Activated naive CD4-positive, alpha-beta T cell treated with anti-CD3 and anti-CD28 coated beads, Interleukin-2, amount 50 U/mL, for 16 hours (primary cell): ENCODE data around the gene MAGI1.

Source experiments
- DNase-seq: peaks from one replicate; pipeline ENCODE4 v3.0.0-alpha.2; 2020

MAGI1 gene

GRCh38 chr3:65379223-65379622 is 659.5 kb downstream of the MAGI1 start:
- DNase-seq, result no peak

- DNase-seq, result no peak
These were observed 661.1 kb downstream of the MAGI1 start for GRCh38 chr3:65377637-65378036.

- DNase-seq, result no peak
These were observed 662.3 kb downstream of the MAGI1 start for GRCh38 chr3:65376426-65376825.

GRCh38 chr3:65371053-65371452 is 667.7 kb downstream of the MAGI1 start:
- DNase-seq, result no peak

DNA sequence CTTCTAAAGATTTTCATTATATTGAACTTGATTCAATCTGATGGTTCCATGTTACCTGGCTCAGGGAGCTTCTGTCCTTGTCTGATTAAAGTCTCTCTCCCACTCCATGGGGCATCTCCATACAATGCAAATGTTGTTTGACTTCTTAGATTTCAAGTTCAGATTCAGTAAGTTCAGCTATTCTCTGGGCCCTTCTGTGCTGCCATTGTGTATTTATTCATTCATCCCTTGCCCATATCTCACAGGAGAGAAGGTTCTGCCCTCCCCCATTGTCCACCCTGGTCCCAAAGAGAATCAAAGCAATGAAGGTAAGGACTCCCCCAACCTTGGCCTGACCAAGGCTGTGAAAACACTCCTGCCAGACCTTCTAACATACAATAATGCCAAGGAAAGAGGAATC is 669.9 kb downstream of the MAGI1 start:
- no peak for DNase-seq

- no peak for DNase-seq
These were observed 676.0 kb downstream of the MAGI1 start for GRCh38 chr3:65362688-65363087.

DNA sequence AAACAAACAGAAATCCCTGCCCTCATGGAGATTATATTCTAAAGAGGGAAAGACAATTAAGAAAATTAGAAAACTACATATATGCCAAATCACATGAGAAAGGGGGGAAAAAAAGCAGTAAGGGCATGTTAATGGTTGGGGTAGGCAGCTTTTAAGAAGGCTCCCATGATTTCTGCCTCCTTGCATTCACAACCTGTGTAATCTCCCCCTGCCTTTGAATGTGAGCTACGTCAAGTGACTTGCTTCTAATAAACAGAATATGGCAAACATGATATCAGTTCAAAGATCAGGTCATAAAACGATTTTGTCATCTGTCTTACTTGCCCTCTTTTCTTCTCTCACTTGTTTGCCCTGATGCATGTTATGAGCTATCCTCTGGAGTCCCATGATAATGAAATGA is 677.3 kb downstream of the MAGI1 start:
- DNase-seq, result no peak

GRCh38 chr3:65356331-65357248 is 682.1 kb downstream of the MAGI1 start:
- DNase-seq, result no peak

- no peak for DNase-seq
These were observed 683.8 kb downstream of the MAGI1 start for GRCh38 chr3:65354880-65355279.

GRCh38 chr3:65352951-65353350 is 685.8 kb downstream of the MAGI1 start:
- DNase-seq, result no peak

DNA sequence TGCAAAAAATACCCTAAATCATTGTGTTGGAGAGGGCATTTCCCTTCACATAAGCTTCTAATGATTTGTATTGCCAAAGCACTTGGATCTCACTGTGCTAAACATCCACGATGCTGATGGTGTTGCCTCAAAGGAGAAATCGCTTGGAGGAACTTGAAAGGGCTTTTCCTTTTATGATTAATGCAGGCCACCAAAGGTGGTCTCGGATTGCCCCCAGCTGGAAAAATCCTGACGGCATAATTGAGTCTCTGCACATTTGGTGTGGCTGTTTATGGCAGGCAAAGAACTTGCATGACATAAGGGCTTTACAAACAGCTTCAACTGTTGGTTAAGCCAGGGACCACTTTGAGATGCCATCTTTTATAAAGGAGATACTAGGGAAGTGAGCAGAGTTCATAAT is 687.0 kb downstream of the MAGI1 start:
- no peak for DNase-seq

GRCh38 chr3:65350801-65351476 is 687.8 kb downstream of the MAGI1 start:
- DNase-seq, result no peak

GRCh38 chr3:65348398-65348995 is 690.2 kb downstream of the MAGI1 start:
- DNase-seq, result no peak

DNA sequence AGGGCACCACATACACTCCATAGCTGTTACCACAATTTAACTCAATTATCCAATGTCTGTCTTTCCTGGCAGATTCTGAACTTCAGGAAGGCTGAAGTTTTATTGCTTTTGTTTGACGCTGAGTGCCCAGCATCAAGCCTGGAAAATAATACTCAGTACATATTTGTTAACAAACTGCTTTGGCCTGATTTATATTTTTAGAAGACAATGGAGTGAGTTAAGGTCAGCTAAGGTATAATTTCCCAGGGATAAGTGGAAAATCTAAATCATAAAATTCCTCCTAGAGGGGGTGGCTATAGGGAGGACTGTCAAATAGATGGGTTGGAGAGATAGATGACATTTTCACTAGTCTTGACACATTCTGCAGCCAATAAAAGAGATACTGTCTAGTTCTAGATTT is 691.6 kb downstream of the MAGI1 start:
- no peak for DNase-seq

GRCh38 chr3:65344846-65345245 is 693.9 kb downstream of the MAGI1 start:
- DNase-seq, result no peak

DNA sequence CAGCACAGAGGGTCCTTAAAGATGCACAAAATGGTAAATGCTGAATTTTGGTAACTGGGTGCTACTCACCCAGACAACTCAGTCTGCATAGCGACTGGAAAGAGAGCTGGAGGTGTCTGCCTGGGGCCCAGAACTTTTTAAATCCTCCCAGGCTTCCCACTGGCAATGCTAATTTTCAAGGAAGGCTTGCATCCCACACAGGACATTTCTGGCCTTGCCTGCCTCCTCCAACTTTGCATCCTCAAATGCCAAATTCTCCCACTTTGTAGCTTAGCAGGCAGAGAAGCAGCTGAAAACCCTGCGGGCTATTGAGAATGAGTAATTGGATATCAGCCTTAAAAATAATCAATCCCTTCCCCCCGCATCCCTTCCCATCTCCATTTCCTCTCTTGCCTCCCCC is 694.3 kb downstream of the MAGI1 start:
- DNase-seq, result no peak

GRCh38 chr3:65343736-65344135 is 695.0 kb downstream of the MAGI1 start:
- DNase-seq, result no peak

DNA sequence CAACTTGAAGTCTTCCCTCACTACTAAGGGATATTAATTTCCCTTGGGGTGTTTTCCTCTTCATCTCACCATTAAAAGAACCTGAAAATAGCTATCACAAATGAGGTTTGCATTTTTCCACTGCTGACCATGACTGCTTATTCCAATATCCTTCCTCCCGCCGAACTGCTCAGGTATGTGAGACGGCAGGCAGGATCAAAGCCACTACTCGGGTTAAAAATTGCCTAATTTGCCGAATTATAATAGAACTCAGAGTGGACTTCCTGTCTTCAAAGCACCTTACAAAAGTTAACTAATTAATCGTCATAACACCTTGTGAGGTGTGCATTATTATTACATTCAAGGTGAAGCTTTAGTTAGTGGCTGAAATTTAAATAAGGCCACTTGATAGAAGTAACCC is 695.7 kb downstream of the MAGI1 start:
- no peak for DNase-seq

DNA sequence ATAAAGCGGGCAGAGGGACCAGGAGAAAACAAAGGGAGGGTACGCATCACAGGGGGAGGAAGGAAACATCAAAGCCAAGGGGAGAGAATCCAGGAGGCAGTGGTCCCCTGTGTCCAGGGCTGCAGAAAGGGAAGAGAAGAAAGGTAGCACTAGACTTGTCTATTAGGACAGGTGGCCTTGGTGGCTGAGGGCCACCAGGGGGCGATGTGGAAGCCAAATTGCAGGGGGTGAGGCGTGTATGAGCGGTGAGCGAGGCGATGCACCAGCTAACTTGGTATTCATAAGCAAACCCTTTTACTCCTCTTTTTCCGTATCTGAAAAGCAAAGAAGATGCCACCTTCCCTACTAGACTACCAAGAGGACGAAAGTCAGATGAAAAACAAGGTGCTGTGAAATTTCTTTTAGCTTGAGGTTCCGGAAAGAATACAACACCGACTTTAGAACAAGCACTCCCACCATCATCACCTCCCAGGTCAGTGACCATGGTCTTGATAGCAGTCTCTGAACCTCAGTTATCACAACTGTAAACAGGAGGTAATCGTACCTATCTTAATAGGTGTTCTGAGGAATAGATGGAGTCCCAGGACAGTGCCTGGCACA is 696.5 kb downstream of the MAGI1 start:
- DNase-seq, result peak; percentile 14

DNA sequence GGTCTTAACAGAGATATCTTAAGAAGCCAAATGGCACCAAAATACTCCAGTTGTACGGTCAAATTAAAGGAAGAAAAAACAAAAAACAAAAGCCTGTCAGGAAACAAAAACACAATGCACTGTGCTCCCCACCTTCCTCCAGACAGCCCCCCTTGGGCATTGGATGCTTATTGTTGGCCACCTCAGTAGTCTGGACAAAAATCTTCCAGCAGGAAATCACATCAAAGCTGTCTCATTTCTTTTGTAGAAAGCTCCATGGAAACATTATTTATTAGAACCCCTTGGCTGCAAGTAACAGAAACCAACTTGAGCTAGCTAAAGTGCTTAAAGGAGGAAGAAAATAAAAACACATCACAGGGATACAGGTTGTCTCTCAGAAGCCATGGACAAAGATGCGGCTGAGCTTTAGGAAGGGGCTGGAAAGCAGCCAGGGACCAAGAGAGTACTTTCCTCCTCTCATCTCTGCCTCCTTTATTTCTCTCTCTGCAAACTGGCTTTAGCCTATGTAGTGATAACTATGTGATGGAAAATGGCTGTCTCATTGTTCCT is 699.5 kb downstream of the MAGI1 start:
- no peak for DNase-seq

DNA sequence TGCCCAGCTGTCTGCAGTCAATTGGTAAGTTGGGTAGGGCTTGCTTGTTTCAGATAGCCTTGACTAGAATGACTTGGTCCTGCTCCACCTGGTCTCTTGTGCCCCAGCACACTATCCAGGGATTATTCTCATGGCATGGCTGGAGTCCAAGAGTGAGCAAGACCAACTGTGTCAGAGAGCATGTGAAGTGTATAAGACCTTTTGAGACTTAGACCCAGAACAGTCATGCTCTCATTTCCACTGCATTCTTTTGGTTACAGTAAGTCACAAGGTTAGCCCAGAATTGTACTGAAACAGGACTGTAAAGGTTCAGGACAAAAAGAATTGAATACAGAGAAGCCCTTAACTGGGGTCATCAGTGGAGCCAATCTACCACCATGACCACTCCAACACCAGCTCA is 700.1 kb downstream of the MAGI1 start:
- DNase-seq, result no peak

GRCh38 chr3:65335587-65335986 is 703.1 kb downstream of the MAGI1 start:
- DNase-seq, result no peak

- no peak for DNase-seq
These were observed 704.6 kb downstream of the MAGI1 start for GRCh38 chr3:65334045-65334665.
